SK-N-MC (cell line): Measurements from ENCODE around the gene HOXB13.

Source experiments
- EZH2 ChIP-seq: fragments of 200-600 bp; sonication (generic); IDR thresholded peaks from one replicate; pipeline ENCODE4 v1.6.1; 2017; ENCODE audit warnings: antibody characterized with exemption
- FOXP2 ChIP-seq: optimal IDR thresholded peaks from 2 replicates; pipeline ENCODE3; 2011; ENCODE audit warnings: mild to moderate bottlenecking, moderate library complexity; ENCODE audit not compliant: insufficient read depth; ENCODE audit errors: extremely low read length, control extremely low read depth
- POLR2AphosphoS5 ChIP-seq: IDR thresholded peaks from 2 replicates; pipeline ENCODE4 v1.6.1; 2012; ENCODE audit warnings: mild to moderate bottlenecking, low read depth, low read length, borderline replicate concordance

DNA sequence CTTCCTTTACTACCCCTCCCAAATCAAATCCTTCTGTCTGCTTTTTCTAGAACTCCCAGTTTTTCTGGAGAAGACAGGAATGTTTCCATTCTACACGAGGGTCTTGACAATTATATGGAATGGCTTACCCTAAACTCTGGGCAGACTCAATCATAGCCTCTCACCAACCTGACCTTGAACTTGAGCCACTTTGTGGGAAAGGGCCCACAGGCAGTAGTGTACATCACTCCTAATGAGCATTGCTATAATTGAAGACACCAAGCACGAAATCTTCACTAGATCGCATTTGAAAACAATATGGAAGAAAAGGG, 1.6 kb upstream of the HOXB13 start:
- no peak for TF ChIP-seq POLR2AphosphoS5
- TF ChIP-seq EZH2, result no peak
- no peak for TF ChIP-seq FOXP2
